Esophagus muscularis mucosa (tissue), 4 donors: Measurements from ENCODE around the gene SEC16A.
"Not testable (repeated sequence)": the region's sequence is repeated elsewhere in the genome, so short reads cannot be mapped to it uniquely, and the experiment has no call there.

ENCODE experiments used
- CTCF ChIP-seq, 3 experiments: fragments of 200-600 bp in 2 of 3; fragments of 450-650 bp in 1 of 3; sonication (generic) in 2 of 3; IDR thresholded peaks; one replicate each; pipeline ENCODE4 v1.5.1; 2017 to 2019; ENCODE audit warnings: antibody characterized with exemption in 3 of 3, mild to moderate bottlenecking in 2 of 3, moderate library complexity in 1 of 3
- EP300 ChIP-seq: sonication (generic); formaldehyde crosslinking; IDR thresholded peaks from one replicate; pipeline ENCODE4 v1.6.1; 2017; ENCODE audit warnings: antibody characterized with exemption
- POLR2A ChIP-seq: fragments of 450-650 bp; IDR thresholded peaks from one replicate; pipeline ENCODE4 v1.6.1; 2017; ENCODE audit warnings: antibody characterized with exemption, moderate library complexity, mild to moderate bottlenecking, low read depth
- POLR2AphosphoS5 ChIP-seq, 2 donors: sonication (generic); formaldehyde crosslinking; IDR thresholded peaks; one replicate each; pipeline ENCODE4 v1.6.1; 2017; ENCODE audit warnings: antibody characterized with exemption in 2 of 2

- not testable (repeated sequence) for TF ChIP-seq CTCF (IDR thresholded peaks at IDR 0.05); POLR2A; POLR2AphosphoS5 (IDR thresholded peaks at IDR 0.05); EP300
Observed at GRCh38 chr9:136407061-136407460, 75.8 kb downstream of the SEC16A start.
